IMR-90 (cell line): ENCODE results near the gene ERCC1.

Experiments
- FOS ChIP-seq: fragments of 150-350 bp; IDR thresholded peaks from 2 replicates; pipeline ENCODE4 v1.6.1; 2016; ENCODE audit warnings: low read depth, low read length
- MXI1 ChIP-seq: IDR thresholded peaks from 2 replicates; pipeline ENCODE4 v1.6.1; 2012; ENCODE audit warnings: low read depth, mild to moderate bottlenecking, low read length, moderate library complexity, borderline replicate concordance
- POLR2A ChIP-seq: IDR thresholded peaks from 2 replicates; pipeline ENCODE4 v1.6.1; 2012; ENCODE audit warnings: mild to moderate bottlenecking, low read depth, low read length
- RCOR1 ChIP-seq: IDR thresholded peaks from 2 replicates; pipeline ENCODE4 v1.6.1; 2012; ENCODE audit warnings: mild to moderate bottlenecking, low read length, improper control_type of control experiment; ENCODE audit not compliant: insufficient replicate concordance
- RFX5 ChIP-seq: IDR thresholded peaks from 2 replicates; pipeline ENCODE4 v1.8.0; 2012; ENCODE audit warnings: low read depth, mild to moderate bottlenecking, low read length, moderate library complexity
- TF ChIP-seq, protein P1 (sequence below): conservative IDR thresholded peaks from 2 replicates; pipeline ENCODE4 v1.5.1; 2012; ENCODE audit warnings: mild to moderate bottlenecking, low read depth, low read length, improper control_type of control experiment

GRCh38 chr19:45471111-45471930 is 47.6 kb upstream of the ERCC1 start:
- TF ChIP-seq, protein P1, sequence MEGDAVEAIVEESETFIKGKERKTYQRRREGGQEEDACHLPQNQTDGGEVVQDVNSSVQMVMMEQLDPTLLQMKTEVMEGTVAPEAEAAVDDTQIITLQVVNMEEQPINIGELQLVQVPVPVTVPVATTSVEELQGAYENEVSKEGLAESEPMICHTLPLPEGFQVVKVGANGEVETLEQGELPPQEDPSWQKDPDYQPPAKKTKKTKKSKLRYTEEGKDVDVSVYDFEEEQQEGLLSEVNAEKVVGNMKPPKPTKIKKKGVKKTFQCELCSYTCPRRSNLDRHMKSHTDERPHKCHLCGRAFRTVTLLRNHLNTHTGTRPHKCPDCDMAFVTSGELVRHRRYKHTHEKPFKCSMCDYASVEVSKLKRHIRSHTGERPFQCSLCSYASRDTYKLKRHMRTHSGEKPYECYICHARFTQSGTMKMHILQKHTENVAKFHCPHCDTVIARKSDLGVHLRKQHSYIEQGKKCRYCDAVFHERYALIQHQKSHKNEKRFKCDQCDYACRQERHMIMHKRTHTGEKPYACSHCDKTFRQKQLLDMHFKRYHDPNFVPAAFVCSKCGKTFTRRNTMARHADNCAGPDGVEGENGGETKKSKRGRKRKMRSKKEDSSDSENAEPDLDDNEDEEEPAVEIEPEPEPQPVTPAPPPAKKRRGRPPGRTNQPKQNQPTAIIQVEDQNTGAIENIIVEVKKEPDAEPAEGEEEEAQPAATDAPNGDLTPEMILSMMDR, result no peak
- no peak for TF ChIP-seq POLR2A
- no peak for TF ChIP-seq MXI1
- TF ChIP-seq FOS, result no peak
- no peak for TF ChIP-seq RFX5
- TF ChIP-seq RCOR1, result no peak
